ENCODE data around the gene D2HGDH.

- no peak for TF ChIP-seq CTCF (IDR thresholded peaks at IDR 0.05)
- TF ChIP-seq POLR2A (IDR thresholded peaks at IDR 0.05) = no peak
These were observed 53.7 kb downstream of the D2HGDH start for GRCh38 chr2:241788135-241788534.

Data from thyroid gland (tissue), 4 donors.